Naive thymus-derived CD4-positive, alpha-beta T cell (primary cell): ENCODE measurements around the gene CCM2. TPM values are rescaled to one million over a fixed set of nuclear protein-coding genes. Genes with fewer than 3 reads are reported as not detected.

Experiments
- ATAC-seq: fragments of 150-1000 bp; cut with Tn5 transposase; 2 replicates; pipeline ENCODE4 v1.10.0; 2021; ENCODE audit warnings: mild to moderate bottlenecking, moderate library complexity
- CTCF ChIA-PET: fragments of 350-600 bp; sonication (Branson Sonifier 250); formaldehyde crosslinking; loops from one replicate; lab custom pipeline; 2021; ENCODE audit warnings: antibody characterized with exemption; lab: Charles Lee
- POLR2A ChIA-PET: fragments of 350-600 bp; sonication (Branson Sonifier 250); formaldehyde crosslinking; loops from one replicate; lab custom pipeline; 2021; ENCODE audit warnings: antibody characterized with exemption, inconsistent platforms; lab: Charles Lee
- DNase-seq, 9 donors: peaks; one replicate each; pipeline versions ENCODE4 v3.0.0 to v3.0.0-alpha.2; 2020 to 2022; ENCODE audit warnings: mixed read lengths in 1 of 9
- H3K27ac ChIP-seq: one replicate; pipeline ENCODE4 v1.7.0; 2013; ENCODE audit warnings: mild to moderate bottlenecking, low read depth, low read length, moderate library complexity
- H3K27me3 ChIP-seq, 2 donors: one replicate each; pipeline ENCODE4 v1.7.0; 2013; ENCODE audit warnings: low read length in 2 of 2, mild to moderate bottlenecking in 2 of 2, moderate library complexity in 2 of 2; ENCODE audit not compliant: control insufficient read depth in 2 of 2, insufficient read depth in 2 of 2
- H3K36me3 ChIP-seq, 3 experiments: 1 replicate in 2 of 3; 2 replicates in 1 of 3; pipeline ENCODE4 v1.7.0; 2013; ENCODE audit warnings: low read length in 3 of 3, mild to moderate bottlenecking in 3 of 3, moderate library complexity in 1 of 3; ENCODE audit not compliant: insufficient read depth in 3 of 3, control insufficient read depth in 2 of 3
- H3K4me1 ChIP-seq, 2 donors: one replicate each; pipeline ENCODE4 v1.7.0; 2013; ENCODE audit warnings: low read length in 2 of 2, mild to moderate bottlenecking in 2 of 2, moderate library complexity in 1 of 2; ENCODE audit not compliant: control insufficient read depth in 2 of 2, insufficient read depth in 2 of 2
- H3K4me3 ChIP-seq: 2 replicates; pipeline ENCODE4 v1.7.0; 2013; ENCODE audit warnings: mild to moderate bottlenecking, low read length
- H3K9me3 ChIP-seq, 3 experiments: 1 replicate in 2 of 3; 2 replicates in 1 of 3; pipeline ENCODE4 v1.7.0; 2013; ENCODE audit warnings: low read length in 3 of 3; ENCODE audit not compliant: control insufficient read depth in 2 of 3
- H3K27ac Mint-ChIP-seq, 9 donors: one replicate each; pipeline ENCODE4 v1.8.0; 2020 to 2022; ENCODE audit warnings: mixed read lengths in 9 of 9, mild to moderate bottlenecking in 8 of 9, moderate library complexity in 5 of 9, inconsistent platforms in 2 of 9
- H3K27me3 Mint-ChIP-seq, 5 donors: one replicate each; pipeline ENCODE4 v1.8.0; 2021 to 2022; ENCODE audit warnings: mixed read lengths in 5 of 5, mild to moderate bottlenecking in 1 of 5
- H3K36me3 Mint-ChIP-seq, 5 donors: one replicate each; pipeline ENCODE4 v1.8.0; 2020 to 2022; ENCODE audit warnings: mixed read lengths in 5 of 5, mild to moderate bottlenecking in 3 of 5, inconsistent platforms in 1 of 5
- H3K4me1 Mint-ChIP-seq, 7 donors: one replicate each; pipeline ENCODE4 v1.8.0; 2020 to 2022; ENCODE audit warnings: mixed read lengths in 7 of 7, mild to moderate bottlenecking in 3 of 7, inconsistent platforms in 1 of 7
- H3K4me3 Mint-ChIP-seq, 10 donors: one replicate each; pipeline ENCODE4 v1.8.0; 2020 to 2022; ENCODE audit warnings: mild to moderate bottlenecking in 10 of 10, mixed read lengths in 10 of 10, moderate library complexity in 6 of 10, inconsistent platforms in 2 of 10
- H3K9me3 Mint-ChIP-seq, 11 donors: one replicate each; pipeline ENCODE4 v1.8.0; 2020 to 2022; ENCODE audit warnings: mixed read lengths in 11 of 11, mild to moderate bottlenecking in 4 of 11, inconsistent platforms in 1 of 11, moderate library complexity in 1 of 11
- intact Hi-C, 2 donors: fragments of 100-400 bp; cut with micrococcal nuclease; formaldehyde crosslinking; loops; one replicate each; pipeline ENCODE4 v1.15.1; 2023
- polyA plus RNA-seq, 2 donors: library from polyadenylated mRNA; unstranded; fragments of 300-500 nt; fragmentation: Illumina TruSeq; gene quantifications; one replicate each; pipeline ENCODE4 v1.2.3, GENCODE V29; 2021
- total RNA-seq, 6 experiments: library from RNA in 5 of 6; stranded (reverse) in 5 of 6; gene quantifications; 1 replicate in 5 of 6; 2 replicates in 1 of 6; pipeline ENCODE4 v1.2.3 and lab custom pipeline; 2021 to 2026

Gene CCM2
- total and polyA plus RNA-seq, 7 experiments from 2014 or later = 75.9 to 200 (median 119) TPM

GRCh38 chr7:44979481-44980392 lies 20.3 kb upstream of the CCM2 start:
- POLR2A ChIA-PET = interaction anchor here (0.7 to 19.9 kb wide), 14 partner anchors 9 to 132 kb away, joined by 3 to 309 read pairs (median 4); partner anchors contain the start of genes CCM2, H2AZ2, PURB and TBRG4

DNA sequence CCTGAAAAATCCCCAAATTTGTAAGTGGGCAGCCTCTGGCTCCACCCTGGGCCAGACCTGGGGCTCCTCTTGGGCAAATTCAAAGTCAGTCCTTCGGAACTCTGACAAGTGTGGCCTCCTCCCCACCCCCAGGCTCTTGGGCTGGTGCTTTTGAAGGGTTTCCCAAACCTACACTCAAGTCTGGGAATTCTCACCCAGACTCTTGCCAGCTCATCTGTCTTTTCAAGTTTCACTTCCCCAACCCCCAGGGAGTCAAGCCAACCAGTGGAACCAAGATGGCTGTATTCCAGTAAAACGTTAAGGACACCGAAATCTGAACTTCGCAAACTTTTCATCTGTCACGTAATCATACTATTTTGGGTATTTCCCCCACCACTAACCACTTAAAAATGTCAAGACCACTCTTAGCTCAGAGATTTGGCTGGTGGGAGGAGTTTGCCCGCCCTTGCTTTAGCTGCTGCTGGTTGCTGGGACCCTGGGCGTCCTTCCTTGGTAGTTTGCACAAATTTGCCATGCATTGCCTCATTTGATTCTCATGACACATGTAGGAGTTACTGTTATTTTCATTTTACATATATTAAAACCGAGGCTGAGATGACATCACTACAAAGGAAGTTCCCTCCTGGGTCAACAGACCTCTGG lies 19.5 kb upstream of the CCM2 start:
- Mint-ChIP-seq H3K27ac (peak overlapping the region; percentile 85 to 99 (median 96)), H3K9me3 (no peaks in the 10 kb centered on the region), H3K27me3 (no peaks in the 10 kb centered on the region), H3K4me1 (peaks cover 54 to 96% (median 68%) of the 10 kb centered on the region in 7 donors), H3K4me3 (peak overlapping the region; percentile 39 to 100 (median 70)), H3K36me3 (peaks cover 8 to 70% (median 31%) of the 10 kb centered on the region in 5 donors)
- Histone ChIP-seq H3K27ac (peak overlapping the region; percentile 83), H3K27me3 (no peaks in the 10 kb centered on the region), H3K9me3 (no peaks in the 10 kb centered on the region), H3K36me3 (peaks cover 18 to 45% (median 24%) of the 10 kb centered on the region in 3 experiments), H3K4me1 (peaks cover 60 to 63% of the 10 kb centered on the region in 2 donors), H3K4me3 (peak overlapping the region; percentile 78)
- CTCF ChIA-PET = interaction anchor here (1.6 kb wide), 1 partner anchor 47 kb away, joined by 4 read pairs; no protein-coding TSS in a partner anchor
- DNase-seq (peak in 2 of 9 donors; percentile 63 to 69), ATAC-seq (peak; percentile 38)
- intact Hi-C loops = no loop called here
- POLR2A ChIA-PET = interaction anchor here (0.7 to 19.9 kb wide), 8 partner anchors 9 to 131 kb away, joined by 3 to 309 read pairs (median 4); partner anchors contain the start of genes CCM2 and TBRG4

More at GRCh38 chr7:44979481-44980392, 20.3 kb upstream of the CCM2 start:
- Histone ChIP-seq H3K36me3 (peaks cover 18 to 46% (median 28%) of the 10 kb centered on the region in 3 experiments), H3K27ac (peak overlapping the region; percentile 83), H3K27me3 (no peaks in the 10 kb centered on the region), H3K4me3 (peak overlapping the region; percentile 78), H3K4me1 (peaks cover 58 to 61% of the 10 kb centered on the region in 2 donors), H3K9me3 (no peaks in the 10 kb centered on the region)
- no peak for ATAC-seq
- no peak for DNase-seq
- intact Hi-C loops = loop anchor here (1.0 to 5.0 kb wide), 16 partner anchors 16 to 935 kb away; partner anchors contain the start of genes H2AZ2 (in 2 of the 2), PURB (in 2 of the 2), TBRG4 (in 2 of the 2) and TMED4 (in 2 of the 2)
- Mint-ChIP-seq H3K36me3 (peaks cover 8 to 68% (median 23%) of the 10 kb centered on the region in 5 donors), H3K9me3 (no peaks in the 10 kb centered on the region), H3K4me1 (peaks cover 52 to 96% (median 67%) of the 10 kb centered on the region in 7 donors), H3K4me3 (peak overlapping the region; percentile 84 to 100 (median 94)), H3K27ac (peak overlapping the region; percentile 93 to 99 (median 96)), H3K27me3 (no peaks in the 10 kb centered on the region)
- CTCF ChIA-PET = interaction anchor here (0.6 to 1.6 kb wide), 2 partner anchors 48 to 54 kb away, joined by 4 read pairs; no protein-coding TSS in a partner anchor

- ATAC-seq = no peak
- CTCF ChIA-PET = interaction anchor here (1.6 kb wide), 2 partner anchors 13 to 46 kb away, joined by 4 read pairs; no protein-coding TSS in a partner anchor
- Mint-ChIP-seq H3K27me3 (no peaks in the 10 kb centered on the region), H3K36me3 (peaks cover 7 to 72% (median 34%) of the 10 kb centered on the region in 5 donors), H3K9me3 (no peaks in the 10 kb centered on the region), H3K27ac (peak overlapping the region; percentile 85 to 99 (median 96)), H3K4me1 (peaks cover 59 to 96% (median 72%) of the 10 kb centered on the region in 7 donors), H3K4me3 (peak overlapping the region in 9 of 10 donors; percentile 37 to 100 (median 74))
- Histone ChIP-seq H3K36me3 (peaks cover 18 to 38% (median 24%) of the 10 kb centered on the region in 3 experiments), H3K9me3 (no peaks in the 10 kb centered on the region), H3K27me3 (no peaks in the 10 kb centered on the region), H3K27ac (peak overlapping the region; percentile 83), H3K4me1 (peaks cover 57 to 63% of the 10 kb centered on the region in 2 donors), H3K4me3 (no peak overlapping the region)
- peak in 1 of 9 donors; percentile 51 for DNase-seq
- intact Hi-C loops = no loop called here
- POLR2A ChIA-PET = interaction anchor here (0.6 to 19.9 kb wide), 7 partner anchors 8 to 130 kb away, joined by 3 to 309 read pairs (median 3); partner anchors contain the start of genes CCM2 and TBRG4
Measured at GRCh38 chr7:44981035-44981706, 18.8 kb upstream of the CCM2 start.

DNA sequence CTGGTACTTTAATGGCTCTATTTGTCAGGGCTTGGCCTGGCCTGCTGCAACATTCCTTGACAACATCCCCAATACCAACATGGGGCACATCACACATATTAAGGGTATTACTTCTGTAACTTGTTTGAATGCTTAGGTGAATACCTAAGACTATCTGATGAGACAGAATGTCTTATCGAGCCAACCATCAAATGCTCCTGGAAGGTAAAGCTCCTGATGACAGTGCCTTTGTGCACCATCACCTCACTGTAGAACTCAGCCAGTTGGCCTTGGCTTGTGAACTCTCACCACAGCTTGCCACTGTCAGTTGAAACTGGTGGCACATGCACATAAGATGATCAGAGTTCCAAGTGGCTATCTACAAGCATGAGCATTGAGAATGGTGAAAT lies 17.5 kb upstream of the CCM2 start:
- Histone ChIP-seq H3K27me3 (no peaks in the 10 kb centered on the region), H3K27ac (no peak overlapping the region), H3K36me3 (peaks cover 15 to 32% (median 24%) of the 10 kb centered on the region in 3 experiments), H3K9me3 (no peaks in the 10 kb centered on the region), H3K4me3 (no peak overlapping the region), H3K4me1 (peaks cover 54 to 57% of the 10 kb centered on the region in 2 donors)
- Mint-ChIP-seq H3K4me3 (peak overlapping the region in 3 of 10 donors; percentile 27 to 56 (median 53)), H3K36me3 (peaks cover 5 to 62% (median 30%) of the 10 kb centered on the region in 5 donors), H3K4me1 (peaks cover 53 to 97% (median 77%) of the 10 kb centered on the region in 7 donors), H3K9me3 (no peaks in the 10 kb centered on the region), H3K27ac (peak overlapping the region in 8 of 9 donors; percentile 51 to 99 (median 86)), H3K27me3 (no peaks in the 10 kb centered on the region)
- no peak for ATAC-seq
- DNase-seq = no peak
- intact Hi-C loops = no loop called here
- CTCF ChIA-PET = interaction anchor here (0.6 to 1.6 kb wide), 5 partner anchors 9 to 134 kb away, joined by 3 to 4 read pairs (median 3); no protein-coding TSS in a partner anchor
- POLR2A ChIA-PET = interaction anchor here (0.5 to 19.9 kb wide), 8 partner anchors 9 to 233 kb away, joined by 3 to 309 read pairs (median 6); partner anchors contain the start of gene CCM2

DNA sequence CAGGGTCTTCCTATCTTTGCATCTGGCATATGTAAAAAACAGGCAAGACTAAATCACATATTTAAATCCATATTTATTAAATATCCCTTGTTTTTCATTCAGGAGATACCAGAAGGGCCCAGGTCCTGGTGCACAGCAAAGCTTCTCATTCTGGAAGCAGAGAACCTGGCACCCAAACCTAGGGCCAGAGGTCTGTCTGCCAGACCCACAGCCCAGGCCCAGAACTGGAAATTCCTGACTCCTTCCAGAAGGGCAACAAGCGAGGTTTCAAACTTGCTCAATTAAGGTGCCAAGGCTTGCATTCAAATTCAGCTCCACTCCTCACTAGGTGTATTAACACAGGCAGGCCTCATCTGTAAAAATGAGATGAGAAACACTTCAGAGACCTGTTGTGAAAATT lies 17.0 kb upstream of the CCM2 start:
- Histone ChIP-seq H3K27me3 (no peaks in the 10 kb centered on the region), H3K27ac (peak overlapping the region; percentile 97), H3K36me3 (peaks cover 15 to 32% (median 24%) of the 10 kb centered on the region in 3 experiments), H3K9me3 (no peaks in the 10 kb centered on the region), H3K4me3 (no peak overlapping the region), H3K4me1 (peaks cover 53 to 56% of the 10 kb centered on the region in 2 donors)
- ATAC-seq (no peak), DNase-seq (no peak)
- intact Hi-C loops = no loop called here
- Mint-ChIP-seq H3K4me3 (peak overlapping the region in 3 of 10 donors; percentile 27 to 100 (median 98)), H3K4me1 (peaks cover 49 to 96% (median 79%) of the 10 kb centered on the region in 7 donors), H3K27me3 (no peaks in the 10 kb centered on the region), H3K36me3 (peaks cover 5 to 57% (median 30%) of the 10 kb centered on the region in 5 donors), H3K9me3 (no peaks in the 10 kb centered on the region), H3K27ac (peak overlapping the region in 8 of 9 donors; percentile 25 to 99 (median 84))
- ChIA-PET POLR2A (interaction anchor here (1.1 to 19.9 kb wide), 6 partner anchors 8 to 47 kb away, joined by 3 to 309 read pairs (median 12); partner anchors contain the start of gene CCM2), CTCF (interaction anchor here (0.6 to 1.2 kb wide), 3 partner anchors 9 to 19 kb away, joined by 3 read pairs; no protein-coding TSS in a partner anchor)
